SK-N-DZ (cell line): ENCODE results near the gene ARFGEF3.
"Not testable (repeated sequence)": the region's sequence is repeated elsewhere in the genome, so short reads cannot be mapped to it uniquely, and the experiment has no call there.

Experiments used
- DNase-seq: peaks from one replicate; pipeline ENCODE4 v3.0.0-alpha.2; 2015; ENCODE audit warnings: low spot score

The ARFGEF3 gene

GRCh38 chr6:138211048-138211581 lies 49.4 kb downstream of the ARFGEF3 start:
- DNase-seq, result no peak

DNA sequence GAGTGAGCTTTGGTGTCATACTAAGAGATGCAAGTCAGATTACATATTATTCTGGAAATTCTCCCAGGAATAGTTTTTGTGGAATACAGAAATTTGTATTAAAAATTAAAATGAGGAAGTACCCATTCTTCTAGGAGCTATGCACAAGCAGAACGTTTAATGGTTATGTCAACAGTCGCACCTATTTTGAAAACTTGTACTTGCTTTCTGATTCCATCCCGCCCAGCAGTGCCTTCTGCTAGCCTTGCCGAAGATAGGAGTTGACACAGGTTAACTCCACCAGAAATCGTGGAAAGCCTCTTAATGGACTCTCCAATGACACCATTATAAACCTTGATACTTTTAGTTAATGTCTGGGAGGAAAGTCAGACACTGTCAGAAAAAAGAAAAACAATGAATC lies 49.9 kb downstream of the ARFGEF3 start:
- no peak for DNase-seq

DNA sequence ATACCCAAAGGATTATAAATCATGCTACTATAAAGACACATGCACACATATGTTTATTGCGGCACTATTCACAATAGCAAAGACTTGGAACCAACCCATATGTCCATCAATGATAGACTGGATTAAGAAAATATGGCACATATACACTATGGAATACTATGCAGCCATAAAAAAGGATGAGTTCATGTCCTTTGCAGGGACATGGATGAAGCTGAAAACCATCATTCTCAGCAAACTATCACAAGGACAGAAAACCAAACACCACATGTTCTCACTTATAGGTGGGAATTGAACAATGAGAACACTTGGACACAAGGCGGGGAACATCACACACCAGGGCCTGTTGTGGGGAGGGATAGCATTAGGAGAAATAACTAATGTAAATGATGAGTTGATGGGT lies 50.8 kb downstream of the ARFGEF3 start:
- not testable (repeated sequence) for DNase-seq

DNA sequence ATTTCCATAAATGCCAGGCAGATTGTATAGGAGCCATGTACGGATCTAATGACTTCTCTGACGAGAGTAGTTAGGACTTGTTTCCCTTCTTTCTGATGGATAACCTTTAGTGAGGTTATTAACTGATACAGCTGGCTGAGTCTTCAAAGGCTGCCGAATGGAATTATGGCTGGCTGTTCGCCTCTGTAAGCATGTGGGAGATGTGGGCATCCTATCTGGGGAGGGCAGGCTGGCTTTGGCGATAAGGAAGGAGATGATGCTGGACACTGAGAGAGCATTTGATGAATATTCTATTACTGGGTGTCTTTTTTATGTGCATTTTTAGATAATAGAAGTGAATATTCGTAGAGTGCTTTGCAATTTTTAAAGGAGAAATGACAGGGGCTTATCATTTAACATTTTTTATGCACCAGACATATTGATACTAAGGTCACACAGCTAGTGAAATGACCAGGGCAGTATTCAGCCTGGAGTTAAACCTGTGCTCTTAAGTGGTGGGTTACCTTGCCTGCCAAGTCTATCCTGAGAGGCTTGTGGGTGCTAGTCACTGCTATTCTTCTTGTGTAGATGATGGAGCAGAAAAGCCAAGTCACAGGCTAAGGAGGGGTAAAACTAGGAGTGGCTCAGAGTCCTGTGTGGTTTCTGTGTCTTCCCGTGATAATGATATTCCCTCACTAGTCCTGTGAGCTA lies 53.5 kb downstream of the ARFGEF3 start:
- DNase-seq, result no peak

- DNase-seq, result no peak
These were observed 56.7 kb downstream of the ARFGEF3 start, which contains the start of gene PBOV1 for GRCh38 chr6:138218449-138218848. TSS of gene PBOV1 (minus strand) at chr6:138218491. CDS start at chr6:138218395, 96 bp downstream.

- DNase-seq, result no peak
These were observed 57.7 kb downstream of the ARFGEF3 start for GRCh38 chr6:138219398-138219797.

GRCh38 chr6:138219901-138220300 lies 58.2 kb downstream of the ARFGEF3 start:
- DNase-seq, result no peak

- no peak for DNase-seq
These were observed 61.3 kb downstream of the ARFGEF3 start for GRCh38 chr6:138222901-138223546.

- DNase-seq, result no peak
These were observed 64.2 kb downstream of the ARFGEF3 start for GRCh38 chr6:138225953-138226352.

DNA sequence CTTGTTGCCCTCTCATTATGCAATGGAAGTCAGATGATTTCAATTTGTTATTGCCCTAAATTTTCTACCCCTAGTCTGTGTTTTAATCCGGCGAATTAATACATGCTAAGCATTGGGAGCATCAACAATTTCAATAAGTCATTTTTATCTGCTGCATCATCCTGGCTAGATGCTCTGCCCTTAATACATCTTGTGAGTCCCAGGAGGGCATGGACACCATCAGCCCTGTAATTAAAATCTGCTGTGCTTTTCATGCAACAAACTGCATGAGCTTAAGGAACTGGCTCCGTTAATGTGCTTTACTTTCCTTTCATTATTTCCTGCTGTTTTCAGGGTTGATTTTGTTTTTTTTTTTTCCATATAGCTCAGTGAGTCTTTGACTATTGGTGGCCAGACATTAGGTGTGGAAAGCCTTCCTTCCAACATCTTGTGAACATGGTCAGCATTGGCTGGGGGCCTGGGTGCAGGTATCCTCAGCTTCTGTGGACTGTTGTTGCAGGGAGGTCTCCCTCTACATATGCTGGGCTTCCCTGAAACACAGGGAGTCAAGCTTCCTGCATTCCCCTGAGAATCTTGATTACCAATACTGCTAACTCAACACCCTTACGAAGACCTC lies 65.1 kb downstream of the ARFGEF3 start:
- peak; percentile 29 for DNase-seq

GRCh38 chr6:138227316-138227781 lies 65.6 kb downstream of the ARFGEF3 start:
- no peak for DNase-seq

DNA sequence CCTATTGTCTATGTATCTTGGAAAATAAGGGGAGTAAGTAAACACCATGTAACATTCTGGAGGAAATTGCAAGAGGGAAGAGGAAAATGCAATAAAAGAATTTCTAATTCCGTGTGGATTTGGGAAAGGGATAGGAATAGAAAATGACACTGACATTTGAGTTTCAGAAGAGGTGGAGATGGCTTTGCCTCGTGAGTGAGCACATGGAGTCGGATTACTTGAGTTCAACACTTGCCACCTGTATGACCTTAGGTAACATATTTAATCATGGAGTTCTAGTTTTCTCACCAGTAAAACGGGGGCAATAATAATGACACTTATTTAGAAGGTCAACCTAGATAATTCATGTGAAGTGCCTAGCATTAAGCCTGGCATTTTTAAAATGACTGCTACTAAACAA lies 67.3 kb downstream of the ARFGEF3 start:
- DNase-seq, result no peak

GRCh38 chr6:138229663-138230179 lies 68.0 kb downstream of the ARFGEF3 start:
- no peak for DNase-seq

DNA sequence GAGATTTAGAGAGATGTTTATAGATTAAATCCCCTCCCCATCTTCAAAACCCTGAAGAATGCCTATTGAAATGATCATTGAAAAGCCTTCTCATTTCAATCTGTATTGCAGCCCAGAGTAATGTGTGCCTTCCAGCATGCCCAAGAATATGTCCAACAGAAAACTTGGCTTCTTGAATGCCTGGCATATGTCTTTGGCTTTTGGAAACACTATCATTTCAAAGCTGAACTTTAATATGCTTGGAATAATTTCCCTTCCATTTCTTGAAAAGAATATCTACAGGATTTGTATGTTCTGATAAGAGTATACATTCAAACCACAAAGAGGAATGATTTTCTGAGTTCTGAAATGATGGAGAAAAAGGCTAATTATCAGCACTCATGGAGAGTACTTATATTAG lies 68.5 kb downstream of the ARFGEF3 start:
- no peak for DNase-seq

DNA sequence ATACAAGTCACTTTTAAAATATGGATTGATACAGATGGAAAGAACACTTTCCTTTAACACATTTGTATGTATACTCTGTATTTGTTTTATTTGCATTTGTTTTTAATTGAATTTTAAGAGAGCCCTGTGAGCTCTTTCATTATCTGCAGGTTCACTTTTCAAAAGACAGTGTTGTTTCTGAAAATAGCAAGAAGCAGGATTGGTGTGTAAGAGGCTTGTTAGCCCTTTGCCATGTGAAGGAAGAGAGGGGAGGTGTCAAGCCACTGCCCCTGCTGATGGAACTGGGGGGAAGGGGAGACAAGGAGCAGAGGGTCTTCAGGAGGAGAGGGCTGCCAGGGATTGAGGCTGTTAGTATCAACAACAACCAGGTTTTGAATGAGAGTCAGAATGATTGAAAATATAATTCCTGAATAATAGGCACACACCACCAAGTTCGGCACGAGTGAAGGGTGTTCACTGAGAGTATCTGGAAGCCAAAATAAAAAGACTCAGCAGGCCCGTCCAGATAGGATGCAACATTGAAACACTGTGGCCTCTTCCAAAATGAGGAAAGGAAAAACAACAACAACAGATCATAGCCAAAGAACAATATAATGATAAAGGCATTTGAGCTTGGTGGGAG lies 69.1 kb downstream of the ARFGEF3 start:
- no peak for DNase-seq

DNA sequence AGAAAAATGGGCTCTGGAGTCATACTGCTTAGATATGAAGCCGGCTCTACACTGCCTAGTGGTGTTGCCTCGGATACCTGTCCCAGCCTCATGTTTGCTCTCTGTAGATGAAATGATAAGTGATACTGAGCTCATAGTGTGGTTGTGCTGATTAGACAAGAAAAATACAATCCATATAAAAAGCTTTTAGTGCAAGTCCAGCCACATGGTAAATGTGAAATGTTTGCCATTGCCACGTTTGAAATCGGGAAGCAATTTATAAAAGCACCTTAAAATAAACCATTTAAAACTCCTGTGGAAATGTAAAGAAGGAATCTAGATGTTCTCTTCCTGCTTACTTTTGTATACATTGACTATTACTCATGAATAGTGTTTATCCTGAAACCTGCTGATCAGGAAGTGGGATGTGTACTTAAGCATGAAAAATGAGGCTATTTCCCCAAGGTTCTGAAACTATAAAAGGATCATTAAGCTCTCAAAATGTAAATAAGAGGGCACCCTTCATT lies 69.7 kb downstream of the ARFGEF3 start:
- DNase-seq, result no peak

DNA sequence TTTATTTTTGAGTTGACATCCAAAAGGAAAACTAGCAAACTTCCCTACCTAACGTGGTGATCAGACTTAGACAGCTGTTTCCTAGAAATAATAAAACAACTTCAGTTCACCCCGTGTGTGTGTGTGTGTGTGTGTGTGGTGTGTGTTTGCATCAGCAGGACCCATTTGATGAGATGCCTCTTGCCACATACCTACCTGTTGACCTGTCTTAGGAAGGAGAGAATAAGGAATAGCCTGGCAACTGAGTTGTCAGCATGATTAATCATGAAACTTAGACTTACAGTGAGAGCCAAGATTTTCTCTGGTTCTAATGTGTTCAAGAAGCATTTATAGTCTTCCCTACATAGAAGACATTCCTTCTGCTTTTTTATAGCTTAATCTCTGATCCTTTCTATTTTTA lies 72.6 kb downstream of the ARFGEF3 start:
- DNase-seq, result no peak

- no peak for DNase-seq
These were observed 73.5 kb downstream of the ARFGEF3 start for GRCh38 chr6:138235205-138235604.

DNA sequence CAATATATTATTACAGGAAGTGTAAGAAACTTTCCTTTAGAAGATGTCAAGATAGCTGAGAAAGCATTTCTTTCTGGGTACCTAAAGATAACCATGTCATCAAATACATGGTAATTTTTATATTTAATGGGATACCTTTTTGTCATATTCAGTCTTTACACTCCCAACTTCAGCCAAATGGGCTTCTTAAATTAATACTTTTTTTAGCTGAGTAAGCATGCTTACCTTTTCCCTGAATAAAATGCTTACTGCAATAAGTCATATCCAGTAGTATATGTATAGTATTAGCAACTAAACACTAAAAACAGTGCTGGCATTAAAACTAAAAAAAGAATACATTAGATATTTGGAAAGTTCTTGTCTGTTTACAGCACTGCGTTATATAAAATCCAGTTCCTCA lies 74.0 kb downstream of the ARFGEF3 start:
- no peak for DNase-seq

DNA sequence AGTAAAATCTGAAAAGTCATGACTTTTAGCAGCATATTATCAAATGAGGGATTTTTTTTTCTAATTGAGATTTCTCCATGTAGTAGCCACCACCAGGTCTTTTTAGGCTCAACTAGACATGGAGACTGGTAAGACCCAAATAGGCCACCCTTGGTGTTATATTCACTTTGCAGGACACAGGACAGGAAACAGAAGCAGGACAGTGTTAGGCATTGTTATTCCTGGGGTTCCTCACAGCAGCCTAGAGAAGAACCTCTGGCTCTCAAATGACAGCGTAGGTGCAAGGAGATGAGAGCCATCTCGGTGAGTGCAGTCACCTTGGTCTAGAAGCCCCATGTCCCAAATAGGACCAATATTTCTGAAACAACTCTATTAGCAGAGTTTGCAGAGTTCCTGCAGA lies 75.7 kb downstream of the ARFGEF3 start:
- no peak for DNase-seq

- no peak for DNase-seq
These were observed 76.6 kb downstream of the ARFGEF3 start for GRCh38 chr6:138238368-138238767.

DNA sequence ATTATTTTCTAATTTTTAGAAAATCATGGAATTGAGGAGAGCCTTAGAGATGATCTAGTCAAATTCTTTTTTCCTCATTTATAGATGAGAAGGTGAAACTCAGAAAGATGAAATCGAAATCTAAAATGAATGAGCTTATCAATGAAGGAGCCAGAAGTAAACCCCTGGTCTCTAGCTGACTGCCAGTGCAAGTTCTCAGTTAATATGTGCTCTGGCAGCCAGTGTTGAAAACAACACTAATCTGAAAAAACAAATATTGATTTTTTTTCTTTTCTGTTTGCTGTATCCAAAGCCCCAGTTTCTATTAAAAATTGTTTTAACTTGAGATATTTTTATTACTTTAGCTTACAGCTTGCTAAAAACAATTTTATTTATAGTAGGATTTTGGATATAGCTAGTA lies 78.0 kb downstream of the ARFGEF3 start:
- no peak for DNase-seq
